ENCODE data around the gene DCUN1D1. TPM values are rescaled to one million over a fixed set of nuclear protein-coding genes. Genes with fewer than 3 reads are reported as not detected.
"Not testable (repeated sequence)": the region's sequence is repeated elsewhere in the genome, so short reads cannot be mapped to it uniquely, and the experiment has no call there.

The DCUN1D1 gene
- total RNA-seq, 3 donors from 2014 or later: 37.5 to 62.0 (median 40.5) TPM

DNA sequence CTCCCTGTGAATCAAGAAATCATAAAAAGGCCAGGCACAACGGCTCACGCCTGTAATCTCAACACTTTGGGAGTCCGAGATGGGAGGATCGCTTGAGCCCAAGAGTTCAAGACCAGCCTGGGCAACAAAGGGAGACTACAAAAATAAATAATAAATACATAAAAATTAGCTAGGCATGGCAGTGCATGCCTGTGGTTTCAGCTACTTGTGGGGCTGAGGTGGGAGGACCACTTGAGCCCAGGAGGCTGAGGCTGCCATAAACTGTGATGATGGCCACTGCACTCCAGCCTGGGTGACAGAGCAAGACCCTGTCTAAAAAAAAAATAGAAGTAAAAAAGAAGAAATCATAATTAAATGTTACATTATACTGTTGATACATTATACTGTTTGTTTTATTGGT lies 28.0 kb upstream of the DCUN1D1 start:
- Histone ChIP-seq H3K36me3 (ENCODE audit: low read depth) (no peaks in the 10 kb centered on the region), H3K4me1 (ENCODE audit: low read depth) (no peaks in the 10 kb centered on the region), H3K9me3 (no peaks in the 10 kb centered on the region), H3K4me3 (no peak overlapping the region)
- ATAC-seq (no peak), DNase-seq (no peak)
- TF ChIP-seq, protein P1, sequence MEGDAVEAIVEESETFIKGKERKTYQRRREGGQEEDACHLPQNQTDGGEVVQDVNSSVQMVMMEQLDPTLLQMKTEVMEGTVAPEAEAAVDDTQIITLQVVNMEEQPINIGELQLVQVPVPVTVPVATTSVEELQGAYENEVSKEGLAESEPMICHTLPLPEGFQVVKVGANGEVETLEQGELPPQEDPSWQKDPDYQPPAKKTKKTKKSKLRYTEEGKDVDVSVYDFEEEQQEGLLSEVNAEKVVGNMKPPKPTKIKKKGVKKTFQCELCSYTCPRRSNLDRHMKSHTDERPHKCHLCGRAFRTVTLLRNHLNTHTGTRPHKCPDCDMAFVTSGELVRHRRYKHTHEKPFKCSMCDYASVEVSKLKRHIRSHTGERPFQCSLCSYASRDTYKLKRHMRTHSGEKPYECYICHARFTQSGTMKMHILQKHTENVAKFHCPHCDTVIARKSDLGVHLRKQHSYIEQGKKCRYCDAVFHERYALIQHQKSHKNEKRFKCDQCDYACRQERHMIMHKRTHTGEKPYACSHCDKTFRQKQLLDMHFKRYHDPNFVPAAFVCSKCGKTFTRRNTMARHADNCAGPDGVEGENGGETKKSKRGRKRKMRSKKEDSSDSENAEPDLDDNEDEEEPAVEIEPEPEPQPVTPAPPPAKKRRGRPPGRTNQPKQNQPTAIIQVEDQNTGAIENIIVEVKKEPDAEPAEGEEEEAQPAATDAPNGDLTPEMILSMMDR (IDR thresholded peaks at IDR 0.05): no peak
- intact Hi-C loops (cut with DNase I, micrococcal nuclease): no loop called here

DNA sequence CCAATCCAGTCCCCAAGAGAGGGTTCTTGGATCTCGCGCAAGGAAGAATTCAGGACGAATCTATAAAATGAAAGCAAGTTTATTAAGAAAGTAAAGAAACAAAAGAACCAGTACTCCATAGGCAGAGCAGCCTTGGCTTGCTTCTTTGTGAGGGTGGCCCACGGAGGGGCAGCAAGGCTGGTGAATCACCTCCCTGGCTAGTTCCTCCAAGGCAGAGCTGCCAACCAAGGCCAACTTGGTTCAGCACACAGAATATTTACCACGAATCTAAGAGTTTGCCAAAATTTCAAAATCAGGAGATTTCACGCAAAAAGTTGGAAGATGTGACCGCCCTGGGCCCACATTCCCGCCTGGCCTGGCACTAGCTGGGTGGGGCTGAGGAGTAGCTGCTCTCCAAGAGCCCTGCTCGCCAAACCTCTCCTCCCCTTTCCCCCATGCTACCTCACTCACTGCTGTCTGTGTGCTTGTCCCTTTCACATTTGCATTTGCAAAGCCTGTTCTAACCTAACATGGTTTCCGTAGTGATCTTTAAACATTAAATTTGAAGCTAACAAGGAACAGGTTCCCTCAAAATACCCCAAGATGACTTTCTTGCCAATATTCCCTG lies 26.2 kb upstream of the DCUN1D1 start:
- intact Hi-C loops (cut with DNase I, micrococcal nuclease): no loop called here
- TF ChIP-seq, protein P1 (IDR thresholded peaks at IDR 0.05): no peak
- ATAC-seq (no peak), DNase-seq (no peak)
- no peaks in the 10 kb centered on the region for H3K36me3 ChIP-seq (ENCODE audit: low read depth)
- H3K4me3 ChIP-seq: no peak overlapping the region
- no peaks in the 10 kb centered on the region for H3K4me1 ChIP-seq (ENCODE audit: low read depth)
- no peaks in the 10 kb centered on the region for H3K9me3 ChIP-seq

DNA sequence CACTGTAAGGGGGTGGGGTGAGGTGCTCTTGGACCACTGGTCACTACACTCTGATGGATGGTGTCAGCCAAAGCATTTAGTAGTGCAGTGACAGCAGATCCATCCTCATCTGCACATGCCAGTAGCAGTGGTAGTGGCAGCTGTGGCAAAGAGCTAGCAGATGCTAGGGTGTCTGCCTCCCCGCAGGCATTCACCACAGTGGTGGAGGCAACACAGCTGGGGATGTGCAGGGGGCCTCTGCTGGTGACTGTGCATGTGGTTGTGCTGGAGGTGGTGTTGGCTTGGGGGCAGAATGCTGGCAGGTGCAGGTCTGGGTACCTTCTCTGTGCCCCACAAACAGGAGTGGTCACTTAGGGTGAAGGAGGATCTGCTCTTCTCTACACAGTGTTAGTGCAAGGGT lies 19.4 kb upstream of the DCUN1D1 start:
- H3K9me3 ChIP-seq: no peaks in the 10 kb centered on the region
- no peak for ATAC-seq
- no peaks in the 10 kb centered on the region for H3K36me3 ChIP-seq (ENCODE audit: low read depth)
- TF ChIP-seq, protein P1 (IDR thresholded peaks at IDR 0.05): no peak
- DNase-seq: no peak
- H3K4me3 ChIP-seq: no peak overlapping the region
- H3K4me1 ChIP-seq (ENCODE audit: low read depth): no peaks in the 10 kb centered on the region
- intact Hi-C loops (cut with DNase I, micrococcal nuclease): no loop called here

DNA sequence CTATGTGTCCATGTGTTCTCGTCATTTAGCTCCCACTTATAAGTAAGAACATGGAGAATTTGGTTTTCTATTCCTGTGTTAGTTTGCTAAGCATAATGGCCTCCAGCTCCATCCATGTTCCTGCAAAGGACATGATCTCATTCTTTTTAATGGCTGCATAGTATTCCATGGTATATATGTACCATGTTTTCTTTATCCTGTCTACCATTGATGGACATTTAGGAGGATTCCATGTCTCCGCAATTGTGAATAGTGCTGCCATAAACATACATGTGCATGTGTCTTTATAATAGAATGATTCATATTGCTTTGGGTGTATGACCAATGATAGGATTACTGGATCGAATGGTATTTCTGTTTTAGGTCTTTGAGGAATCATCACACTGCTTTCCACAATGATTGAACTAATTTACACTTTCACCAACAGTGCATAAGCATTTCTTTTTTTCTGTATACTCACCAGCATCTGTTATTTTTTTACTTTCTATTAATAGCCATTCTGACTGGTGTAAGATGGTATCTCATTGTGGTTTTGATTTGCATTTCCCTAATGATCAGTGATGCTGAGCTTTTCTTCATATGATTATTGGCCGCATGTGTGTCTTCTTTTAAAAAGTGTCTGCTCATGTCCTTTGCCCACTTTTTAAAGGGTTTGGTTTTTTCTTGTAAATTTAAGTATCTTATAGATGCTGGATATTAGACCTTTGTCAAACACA lies 13.3 kb upstream of the DCUN1D1 start:
- intact Hi-C loops (cut with DNase I, micrococcal nuclease); DNase-seq; ATAC-seq; H3K36me3 ChIP-seq (ENCODE audit: low read depth); H3K4me3 ChIP-seq; H3K9me3 ChIP-seq; H3K4me1 ChIP-seq (ENCODE audit: low read depth): not testable (repeated sequence)

DNA sequence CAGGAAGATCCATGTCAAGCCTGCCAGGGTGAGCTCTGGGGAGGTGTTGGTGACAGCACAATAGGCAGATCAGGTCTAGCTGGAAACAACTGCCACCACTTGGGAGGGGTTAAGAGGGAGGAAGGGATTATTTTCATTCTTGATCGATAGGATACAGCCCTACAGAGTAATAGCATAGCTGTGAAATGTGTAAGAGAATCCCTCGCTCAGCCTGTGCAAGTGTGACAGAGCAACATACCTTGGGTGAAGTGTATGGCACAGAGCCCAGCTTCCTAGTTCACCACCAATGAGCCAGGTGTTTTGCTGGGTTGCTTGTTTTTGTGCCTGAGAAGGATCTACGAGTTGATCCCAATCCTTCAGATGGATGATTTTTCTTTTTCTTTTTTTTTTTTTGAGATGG lies 9.2 kb upstream of the DCUN1D1 start:
- no peaks in the 10 kb centered on the region for H3K9me3 ChIP-seq
- H3K4me1 ChIP-seq (ENCODE audit: low read depth): no peaks in the 10 kb centered on the region
- ATAC-seq (no peak), DNase-seq (no peak)
- intact Hi-C loops (cut with DNase I, micrococcal nuclease): no loop called here
- no peak overlapping the region for H3K4me3 ChIP-seq
- no peaks in the 10 kb centered on the region for H3K36me3 ChIP-seq (ENCODE audit: low read depth)
- TF ChIP-seq, protein P1 (IDR thresholded peaks at IDR 0.05): no peak

DNA sequence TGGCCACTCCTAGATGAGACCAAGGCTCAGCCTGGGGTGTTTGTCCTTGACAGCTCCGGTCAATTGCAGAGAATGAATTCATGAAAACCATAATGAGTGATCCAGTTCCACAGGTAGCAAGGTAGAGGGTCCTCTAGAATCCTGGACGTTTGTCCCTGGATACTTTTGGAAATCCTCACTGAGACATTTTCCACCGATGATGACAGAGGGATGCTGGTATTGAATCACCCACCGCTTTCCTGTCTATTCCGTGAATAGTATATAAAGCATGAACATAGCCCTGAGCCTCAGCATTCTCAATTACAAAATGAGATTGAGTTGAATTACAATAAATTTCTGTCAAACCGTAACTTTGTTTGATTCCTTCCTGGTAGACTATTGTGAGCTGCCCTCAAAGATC lies 5.7 kb upstream of the DCUN1D1 start:
- Histone ChIP-seq H3K36me3 (ENCODE audit: low read depth) (no peaks in the 10 kb centered on the region), H3K9me3 (no peaks in the 10 kb centered on the region), H3K4me1 (ENCODE audit: low read depth) (no peaks in the 10 kb centered on the region), H3K4me3 (no peak overlapping the region)
- intact Hi-C loops (cut with DNase I, micrococcal nuclease): no loop called here
- ATAC-seq (no peak), DNase-seq (no peak)
- TF ChIP-seq, protein P1 (IDR thresholded peaks at IDR 0.05): no peak

All from mucosa of descending colon (tissue), 3 donors.